Measurements from ENCODE around the gene ATP8B1. TPM values are rescaled to one million over a fixed set of nuclear protein-coding genes. Genes with fewer than 3 reads are reported as not detected.

Gene ATP8B1
- total RNA-seq, 1 experiment from 2014 or later = 5.6 TPM

GRCh38 chr18:57716549-57716948 lies 86.6 kb downstream of the ATP8B1 start (continued):
- TF ChIP-seq ERG (CRISPR knock-in tag; IDR thresholded peaks at IDR 0.05) = no peak

GRCh38 chr18:57715671-57716070 lies 87.4 kb downstream of the ATP8B1 start:
- TF ChIP-seq SOX15 (CRISPR knock-in tag; IDR thresholded peaks at IDR 0.05) (no peak), PRDM15 (CRISPR knock-in tag; IDR thresholded peaks at IDR 0.05) (no peak), MXD4 (CRISPR knock-in tag; IDR thresholded peaks at IDR 0.05; ENCODE audit: borderline replicate concordance) (no peak), ZNF512 (CRISPR knock-in tag; IDR thresholded peaks at IDR 0.05; ENCODE audit: borderline replicate concordance) (no peak), PREB (CRISPR knock-in tag; IDR thresholded peaks at IDR 0.05; ENCODE audit: borderline replicate concordance) (no peak), E2F1 (CRISPR knock-in tag; IDR thresholded peaks at IDR 0.05) (no peak), ZNF425 (CRISPR knock-in tag; conservative IDR thresholded peaks at IDR 0.05) (no peak), PRRX2 (CRISPR knock-in tag; IDR thresholded peaks at IDR 0.05) (no peak), NR3C1 (CRISPR knock-in tag; conservative IDR thresholded peaks at IDR 0.05; ENCODE audit: low read depth) (no peak), ATF6 (CRISPR knock-in tag; IDR thresholded peaks at IDR 0.05) (no peak), EMX1 (CRISPR knock-in tag; IDR thresholded peaks at IDR 0.05) (no peak), GABPB1 (CRISPR knock-in tag; IDR thresholded peaks at IDR 0.05) (no peak), TCF7 (CRISPR knock-in tag; IDR thresholded peaks at IDR 0.05; ENCODE audit: low read depth) (no peak), ZBTB21 (CRISPR knock-in tag; IDR thresholded peaks at IDR 0.05; ENCODE audit: borderline replicate concordance) (no peak), GRHL2 (CRISPR knock-in tag; IDR thresholded peaks at IDR 0.05; ENCODE audit: insufficient replicate concordance, severe bottlenecking) (no peak), TEAD4 (CRISPR knock-in tag; IDR thresholded peaks at IDR 0.05) (no peak)
- ATAC-seq (no peak), DNase-seq (ENCODE audit: low spot score) (no peak)
- ChIA-PET POLR2A (no interaction called here), CTCF (no interaction called here)
- Mint-ChIP-seq H3K27me3 (ENCODE audit: low read depth) (peaks cover 3% of the 10 kb centered on the region; the same call in 1 of the 2 replicates), H3K27ac (no peak overlapping the region), H3K9me3 (peaks cover 35% of the 10 kb centered on the region), H3K4me3 (no peak overlapping the region), H3K4me1 (peaks cover 13% of the 10 kb centered on the region), H3K36me3 (peaks cover 24% of the 10 kb centered on the region)
